GDM1 (cell line): Measurements from ENCODE around the gene ABLIM2.
A peak's percentile ranks its signal among the peaks of the same experiment; 100 is the strongest.

Experiments
- DNase-seq: peaks from one replicate; lab custom pipeline; 2025; lab: John Stamatoyannopoulos, UW

Gene ABLIM2

GRCh38 chr4:8000721-8001491, 157.7 kb downstream of the ABLIM2 start:
- no peak for DNase-seq

DNA sequence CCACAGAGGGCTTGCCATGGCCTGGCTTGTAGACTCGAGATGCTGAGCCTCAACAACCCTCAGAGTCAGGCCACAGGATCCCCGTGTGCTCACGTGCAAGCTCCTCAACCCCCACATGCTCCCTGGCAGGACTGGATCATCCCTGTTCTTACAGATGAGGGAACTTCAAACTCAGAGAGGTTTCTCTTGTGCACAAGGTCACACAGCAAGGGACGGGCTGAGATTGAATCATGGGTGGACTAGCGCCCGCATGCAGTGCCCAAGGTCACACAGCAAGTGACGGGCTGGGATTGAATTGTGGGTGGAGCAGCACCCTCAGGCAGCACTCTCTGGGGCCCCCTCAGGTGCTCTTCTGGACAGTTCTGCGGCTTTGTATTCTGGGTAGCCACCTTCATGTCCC, 158.4 kb downstream of the ABLIM2 start:
- no peak for DNase-seq

- no peak for DNase-seq
These were observed 158.9 kb downstream of the ABLIM2 start for GRCh38 chr4:7999695-8000094.

- no peak for DNase-seq
These were observed 159.3 kb downstream of the ABLIM2 start for GRCh38 chr4:7999279-7999678.

GRCh38 chr4:7998447-7998846, 160.2 kb downstream of the ABLIM2 start:
- DNase-seq: no peak

DNA sequence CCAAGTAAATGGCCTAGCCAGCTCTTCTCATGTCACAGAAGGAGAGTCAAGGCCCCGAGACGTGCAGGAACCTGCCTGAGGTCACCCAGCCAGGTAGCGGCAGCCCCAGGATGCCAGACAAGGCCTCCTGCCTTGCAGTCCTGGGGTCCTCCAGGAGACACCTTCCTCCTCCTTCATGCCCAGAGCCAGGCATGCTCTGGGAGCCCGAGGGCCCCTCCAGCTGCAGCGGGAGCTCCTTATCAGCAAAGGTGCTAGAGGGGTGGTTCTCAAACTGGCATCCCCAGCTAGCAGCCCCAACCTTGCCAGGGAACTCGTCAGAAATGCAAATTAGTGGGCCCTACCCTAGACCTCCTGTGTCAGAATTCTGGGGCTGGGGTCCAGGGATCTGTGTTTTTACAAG, 162.7 kb downstream of the ABLIM2 start:
- no peak for DNase-seq

DNA sequence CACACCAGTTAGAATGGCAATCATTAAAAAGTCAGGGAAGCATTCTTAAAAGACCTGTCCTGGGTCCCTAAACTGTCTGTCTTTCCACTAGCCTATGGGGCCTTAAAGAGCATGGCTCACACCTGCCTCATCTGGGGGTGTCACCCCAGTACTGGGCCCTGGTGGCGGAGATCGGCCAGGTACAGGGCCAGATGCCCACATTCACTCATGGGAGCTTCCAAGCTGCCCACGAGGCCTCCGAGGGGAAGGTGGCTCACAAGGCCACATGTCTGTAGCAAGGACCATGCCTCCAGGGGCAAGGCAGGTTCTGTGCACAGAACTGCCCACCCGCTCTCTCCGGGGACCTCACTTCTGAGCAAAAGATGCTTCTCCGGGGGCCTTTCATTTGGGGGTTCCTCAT, 163.5 kb downstream of the ABLIM2 start:
- no peak for DNase-seq

DNA sequence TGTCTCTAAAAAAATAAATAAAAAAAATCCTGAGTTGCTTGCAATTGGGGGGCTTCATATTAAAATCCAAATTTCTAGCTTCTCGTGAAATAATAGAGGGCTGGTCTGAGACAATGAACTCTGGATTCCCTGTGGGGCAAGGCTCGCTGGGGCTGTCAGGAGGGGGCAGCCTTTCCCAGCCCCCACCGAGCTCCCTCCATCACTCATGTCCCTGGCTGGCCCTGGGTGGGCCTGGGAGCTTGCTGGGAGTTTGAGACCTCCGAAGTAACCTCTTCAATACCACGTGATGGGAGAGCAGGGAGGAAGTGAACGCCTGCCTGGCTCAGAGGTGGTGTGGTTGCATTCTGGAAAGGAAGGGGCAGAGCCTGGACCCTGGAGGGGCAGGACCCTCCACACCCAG, 164.9 kb downstream of the ABLIM2 start:
- no peak for DNase-seq

DNA sequence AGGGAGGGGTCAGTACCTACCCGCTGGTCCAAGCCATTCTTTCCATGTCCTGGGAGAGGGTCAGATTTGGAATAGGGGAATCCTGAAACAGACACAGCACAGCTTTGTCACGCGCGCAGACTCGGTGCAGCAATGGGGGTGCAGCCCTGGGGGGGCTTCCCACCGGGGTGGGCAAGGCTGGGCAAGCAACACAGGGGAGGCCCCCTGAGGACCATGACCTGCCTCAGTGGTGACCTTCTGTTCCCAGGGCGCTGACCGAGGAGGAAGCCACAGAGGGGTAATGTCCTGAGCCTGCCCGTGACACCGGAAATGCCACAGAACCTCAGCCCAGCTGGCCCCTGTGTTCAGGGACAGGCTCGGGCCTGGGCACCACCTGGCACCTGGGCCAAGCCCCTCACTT, 165.8 kb downstream of the ABLIM2 start:
- no peak for DNase-seq

DNA sequence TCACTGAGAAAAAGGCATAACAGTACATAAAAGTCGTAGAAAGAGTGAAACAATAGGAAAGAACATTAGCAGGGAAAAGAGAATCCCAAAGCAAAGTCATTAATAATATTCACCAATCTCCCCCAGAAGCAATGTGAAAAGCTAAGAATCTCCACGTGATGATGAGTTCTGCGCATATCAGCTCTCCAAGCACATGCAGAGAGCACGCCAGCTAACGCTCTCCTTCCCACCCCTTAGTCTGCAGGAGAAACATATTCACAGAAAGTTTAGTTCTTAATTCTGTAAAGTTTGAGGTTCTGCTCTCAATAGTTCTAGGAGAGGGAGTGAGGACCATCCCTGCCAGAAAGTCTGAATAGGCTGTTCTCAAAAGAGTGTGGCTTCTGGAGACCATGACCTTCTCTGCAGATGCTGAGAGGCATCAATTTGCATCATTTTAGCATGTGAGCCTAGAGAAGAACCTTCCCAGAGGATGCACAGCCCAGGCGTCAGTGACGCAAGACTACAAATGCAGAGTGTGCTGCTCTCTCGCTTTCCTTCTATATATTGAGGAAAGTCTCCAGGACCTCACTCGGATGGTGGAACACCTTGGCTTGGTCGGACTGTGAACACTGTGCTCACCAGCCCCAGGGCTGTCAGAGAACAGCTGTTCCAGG, 167.7 kb downstream of the ABLIM2 start:
- no peak for DNase-seq

GRCh38 chr4:7989654-7990053, 169.0 kb downstream of the ABLIM2 start:
- DNase-seq: no peak

DNA sequence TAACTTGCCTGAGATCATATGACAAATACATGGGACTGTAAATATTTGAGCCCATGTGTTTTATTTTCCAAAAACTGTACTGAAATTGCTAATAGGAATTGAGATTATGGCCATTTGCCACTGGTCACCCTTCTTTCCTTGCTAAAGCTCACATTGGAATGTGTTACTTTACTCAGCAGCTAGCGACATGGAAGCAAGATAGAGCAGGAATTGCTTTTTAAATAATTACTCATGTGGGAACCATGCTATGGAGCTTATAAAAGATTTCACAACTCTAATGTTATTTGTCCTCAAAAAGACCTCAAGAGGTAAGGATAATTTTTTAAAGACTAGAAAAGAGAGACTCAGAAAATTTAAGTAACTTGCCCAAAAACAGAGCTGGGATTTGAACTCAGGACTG, 170.2 kb downstream of the ABLIM2 start:
- DNase-seq: no peak

DNA sequence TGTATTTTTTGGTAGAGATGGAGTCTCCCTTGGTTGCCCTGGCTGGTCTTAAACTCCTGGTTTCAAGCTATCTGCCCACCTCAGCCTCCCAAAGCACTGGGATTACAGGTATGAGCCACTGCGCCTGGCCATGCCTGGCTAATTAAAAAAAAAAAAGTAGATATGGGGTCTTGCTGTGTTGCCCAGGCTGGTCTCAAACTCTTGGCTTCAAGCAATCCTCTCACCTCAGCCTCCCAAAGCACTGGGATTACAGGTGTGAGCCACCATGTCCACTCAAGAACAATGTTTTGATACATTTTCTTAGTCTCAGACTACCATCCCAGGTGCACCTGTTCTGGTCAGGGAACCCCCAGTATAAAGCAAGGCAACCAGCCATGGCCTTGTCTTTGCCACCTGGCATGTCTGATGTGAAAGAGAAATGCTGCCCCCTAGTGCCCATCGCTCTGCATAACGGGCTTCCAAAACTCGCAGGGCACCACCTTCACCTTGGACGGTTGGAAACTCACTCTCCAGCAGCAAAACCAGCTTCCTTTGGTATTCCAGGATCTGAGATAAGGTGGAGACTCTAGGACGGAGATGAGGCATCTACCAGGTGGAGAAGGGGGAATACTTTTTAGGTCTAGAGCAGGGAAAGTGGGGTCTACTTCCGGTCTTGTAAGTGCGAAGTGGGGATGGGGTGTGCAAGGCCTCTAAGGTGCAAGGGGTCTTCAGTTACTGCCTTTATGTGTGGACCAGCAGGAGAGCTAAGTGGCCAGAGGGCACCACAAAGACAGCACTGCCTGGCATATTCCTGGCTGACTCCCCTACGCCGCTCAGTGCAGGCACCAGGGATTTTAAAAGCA, 171.2 kb downstream of the ABLIM2 start:
- peak; percentile 41 for DNase-seq

DNA sequence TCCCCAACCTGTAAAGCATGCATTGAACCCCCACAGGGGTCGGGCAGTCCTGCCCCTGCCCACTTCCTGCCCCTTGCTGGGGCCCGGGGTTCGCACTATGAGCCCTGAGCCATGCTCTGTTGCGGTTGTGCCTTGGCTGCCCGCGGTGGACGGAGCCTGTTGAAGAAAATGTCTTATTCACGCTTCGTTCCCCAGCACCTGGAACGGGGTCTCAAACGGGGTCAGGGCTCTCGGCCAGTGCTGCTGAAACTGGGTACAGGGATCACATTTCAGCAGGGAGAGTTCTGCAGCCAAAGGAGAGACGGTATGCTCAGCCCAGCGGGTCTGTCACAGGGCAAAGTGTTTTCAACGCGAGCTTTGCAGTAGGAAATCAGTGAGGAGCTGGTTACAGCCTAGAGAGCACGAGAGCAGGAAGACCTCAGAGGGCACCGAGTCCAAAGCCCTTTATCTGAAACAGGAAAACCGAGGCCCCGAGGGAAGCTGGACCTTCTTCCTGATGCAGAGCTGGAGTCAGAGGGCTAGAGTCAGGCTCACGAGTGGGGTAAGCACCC, 172.6 kb downstream of the ABLIM2 start:
- no peak for DNase-seq

GRCh38 chr4:7985072-7985471, 173.5 kb downstream of the ABLIM2 start:
- no peak for DNase-seq

- DNase-seq: no peak
These were observed 174.2 kb downstream of the ABLIM2 start for GRCh38 chr4:7984286-7984925.

GRCh38 chr4:7983296-7983695, 175.3 kb downstream of the ABLIM2 start:
- no peak for DNase-seq

- DNase-seq: no peak
These were observed 176.7 kb downstream of the ABLIM2 start for GRCh38 chr4:7981738-7982394.

GRCh38 chr4:7980036-7980435, 178.6 kb downstream of the ABLIM2 start:
- DNase-seq: no peak

GRCh38 chr4:7979652-7979968, 179.0 kb downstream of the ABLIM2 start:
- DNase-seq: no peak

- no peak for DNase-seq
These were observed 179.5 kb downstream of the ABLIM2 start for GRCh38 chr4:7978907-7979651.
